ENCODE measurements around the gene ZNF322.

ZNF322 gene

DNA sequence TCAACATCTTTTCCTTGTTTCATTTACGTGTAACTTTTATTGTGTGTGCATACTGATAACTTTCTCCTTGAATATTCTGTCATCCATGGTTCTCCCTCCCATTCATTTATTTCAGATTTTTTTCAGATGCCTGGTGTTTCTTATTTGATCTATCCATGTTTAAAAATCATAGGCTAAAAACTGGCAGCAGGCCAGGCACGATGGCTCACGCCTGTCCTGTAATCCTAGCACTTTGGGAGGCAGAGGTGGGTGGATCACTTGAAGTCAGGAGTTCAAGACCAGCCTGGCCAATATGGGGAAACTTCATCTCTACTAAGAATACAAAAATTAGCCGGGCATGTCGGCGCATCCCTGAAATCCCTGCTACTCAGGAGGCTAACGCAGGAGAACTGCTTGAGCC is 31.7 kb downstream of the ZNF322 start:
- in situ Hi-C loops (cut with MboI; ENCODE audit: low pct_unique_long_range_greater_than_20kb, low sequenced_read_pairs, unreplicated experiment) = no loop called here
- TF ChIP-seq, protein P1, sequence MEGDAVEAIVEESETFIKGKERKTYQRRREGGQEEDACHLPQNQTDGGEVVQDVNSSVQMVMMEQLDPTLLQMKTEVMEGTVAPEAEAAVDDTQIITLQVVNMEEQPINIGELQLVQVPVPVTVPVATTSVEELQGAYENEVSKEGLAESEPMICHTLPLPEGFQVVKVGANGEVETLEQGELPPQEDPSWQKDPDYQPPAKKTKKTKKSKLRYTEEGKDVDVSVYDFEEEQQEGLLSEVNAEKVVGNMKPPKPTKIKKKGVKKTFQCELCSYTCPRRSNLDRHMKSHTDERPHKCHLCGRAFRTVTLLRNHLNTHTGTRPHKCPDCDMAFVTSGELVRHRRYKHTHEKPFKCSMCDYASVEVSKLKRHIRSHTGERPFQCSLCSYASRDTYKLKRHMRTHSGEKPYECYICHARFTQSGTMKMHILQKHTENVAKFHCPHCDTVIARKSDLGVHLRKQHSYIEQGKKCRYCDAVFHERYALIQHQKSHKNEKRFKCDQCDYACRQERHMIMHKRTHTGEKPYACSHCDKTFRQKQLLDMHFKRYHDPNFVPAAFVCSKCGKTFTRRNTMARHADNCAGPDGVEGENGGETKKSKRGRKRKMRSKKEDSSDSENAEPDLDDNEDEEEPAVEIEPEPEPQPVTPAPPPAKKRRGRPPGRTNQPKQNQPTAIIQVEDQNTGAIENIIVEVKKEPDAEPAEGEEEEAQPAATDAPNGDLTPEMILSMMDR (IDR thresholded peaks at IDR 0.05; ENCODE audit: extremely low read depth, insufficient read depth, missing control alignments) = no peak
- no peak for DNase-seq (ENCODE audit: low spot score)

DNA sequence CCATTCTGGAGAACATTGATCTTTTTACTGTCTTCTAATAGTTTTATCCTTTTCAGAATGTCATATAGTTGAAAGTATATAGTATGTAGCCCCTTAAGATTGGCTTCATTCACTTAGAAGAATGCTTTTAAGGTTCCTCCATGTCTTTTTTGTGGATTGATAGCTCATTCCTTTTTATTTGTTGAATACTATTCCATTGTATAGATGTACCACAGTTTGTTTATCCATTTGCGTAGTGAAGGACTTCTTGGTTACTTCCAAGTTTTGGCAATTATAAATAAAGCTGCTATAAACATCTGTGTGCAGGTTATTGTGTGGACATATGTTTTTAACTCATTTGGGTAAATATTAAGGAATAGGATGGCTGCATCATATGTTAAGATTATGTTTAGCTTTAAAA is 35.0 kb downstream of the ZNF322 start:
- TF ChIP-seq, protein P1 (IDR thresholded peaks at IDR 0.05; ENCODE audit: extremely low read depth, insufficient read depth, missing control alignments) = no peak
- DNase-seq (ENCODE audit: low spot score) = no peak
- in situ Hi-C loops (cut with MboI; ENCODE audit: low pct_unique_long_range_greater_than_20kb, low sequenced_read_pairs, unreplicated experiment) = no loop called here

DNA sequence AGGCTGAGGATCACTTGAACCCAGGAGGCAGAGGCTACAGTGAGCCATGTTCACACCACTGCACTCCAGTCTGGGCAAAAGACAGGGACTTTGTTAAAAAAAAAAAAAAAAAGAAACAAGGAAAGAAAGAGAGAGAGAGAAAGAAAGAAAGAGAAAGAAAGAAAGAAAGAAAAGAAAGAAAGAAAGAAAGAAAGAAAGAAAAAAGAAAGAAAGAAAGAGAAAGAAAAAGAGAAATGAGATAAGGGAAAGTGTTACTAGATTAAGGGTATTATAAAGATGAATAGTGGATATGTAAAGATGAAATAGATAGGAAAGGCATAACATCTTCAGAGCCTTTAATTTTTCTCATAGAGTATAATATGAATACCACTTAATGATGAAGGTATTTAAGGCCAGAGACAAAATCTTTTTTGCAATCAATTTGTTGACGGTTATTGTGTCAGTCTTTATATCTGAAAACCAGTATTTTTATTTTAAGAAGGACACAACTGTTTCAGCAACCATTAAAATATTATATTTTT is 36.1 kb downstream of the ZNF322 start:
- DNase-seq (ENCODE audit: low spot score) = no peak
- TF ChIP-seq, protein P1 (IDR thresholded peaks at IDR 0.05; ENCODE audit: extremely low read depth, insufficient read depth, missing control alignments) = no peak
- in situ Hi-C loops (cut with MboI; ENCODE audit: low pct_unique_long_range_greater_than_20kb, low sequenced_read_pairs, unreplicated experiment) = no loop called here

DNA sequence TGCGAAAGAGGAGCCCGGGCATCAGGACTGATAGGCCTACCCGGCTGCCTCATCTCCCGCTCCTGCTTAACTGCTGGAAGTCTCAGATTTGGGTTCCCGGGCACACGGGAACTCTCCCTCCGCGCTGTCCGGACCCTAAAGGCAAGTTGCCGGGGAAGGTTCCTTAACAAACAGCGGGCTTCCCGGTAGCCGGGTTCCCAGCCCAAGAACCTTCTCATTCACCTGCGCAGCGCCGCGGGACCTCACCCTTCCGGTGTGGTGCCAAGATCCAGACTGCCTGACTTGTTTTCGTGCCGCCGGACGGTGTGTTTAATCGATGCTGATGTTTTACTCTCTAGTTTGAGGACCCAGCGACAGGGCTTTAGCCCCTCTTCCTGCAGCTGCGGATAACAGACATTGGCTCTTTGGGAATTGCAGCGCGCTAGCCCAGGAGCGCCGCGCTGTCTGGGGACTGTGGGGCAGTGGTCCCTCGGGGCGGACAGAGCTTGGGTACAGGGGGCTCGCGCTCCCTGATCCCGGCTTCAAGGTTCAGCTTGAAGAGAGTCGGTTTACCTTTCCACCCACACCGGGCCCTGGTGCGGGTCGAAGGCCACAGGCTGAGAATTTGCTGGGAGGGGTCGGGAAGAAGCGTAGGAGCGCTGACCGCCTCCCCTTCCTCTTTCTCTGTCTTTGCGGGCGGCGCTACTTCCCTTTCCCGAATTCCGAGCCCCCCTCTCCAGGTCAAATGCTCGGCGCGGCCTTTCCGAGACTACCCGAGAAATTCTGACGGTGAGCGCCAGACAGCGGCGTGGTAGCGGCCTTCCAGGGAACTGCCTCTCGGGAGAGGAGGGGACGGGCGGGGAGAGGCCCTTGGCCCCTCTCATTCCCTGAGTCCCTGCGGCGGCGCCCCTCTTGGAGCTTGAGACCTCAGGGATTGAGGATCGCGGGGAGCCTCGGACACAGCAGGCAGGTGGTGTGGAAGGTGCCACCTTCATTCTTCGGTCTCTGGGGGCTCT is 45.6 kb downstream of the ZNF322 start:
- no peak for DNase-seq (ENCODE audit: low spot score)
- in situ Hi-C loops (cut with MboI; ENCODE audit: low pct_unique_long_range_greater_than_20kb, low sequenced_read_pairs, unreplicated experiment) = loop anchor here (10.0 kb wide), 1 partner anchor 471 kb away; no protein-coding TSS in a partner anchor
- TF ChIP-seq, protein P1 (IDR thresholded peaks at IDR 0.05; ENCODE audit: extremely low read depth, insufficient read depth, missing control alignments) = no peak

DNA sequence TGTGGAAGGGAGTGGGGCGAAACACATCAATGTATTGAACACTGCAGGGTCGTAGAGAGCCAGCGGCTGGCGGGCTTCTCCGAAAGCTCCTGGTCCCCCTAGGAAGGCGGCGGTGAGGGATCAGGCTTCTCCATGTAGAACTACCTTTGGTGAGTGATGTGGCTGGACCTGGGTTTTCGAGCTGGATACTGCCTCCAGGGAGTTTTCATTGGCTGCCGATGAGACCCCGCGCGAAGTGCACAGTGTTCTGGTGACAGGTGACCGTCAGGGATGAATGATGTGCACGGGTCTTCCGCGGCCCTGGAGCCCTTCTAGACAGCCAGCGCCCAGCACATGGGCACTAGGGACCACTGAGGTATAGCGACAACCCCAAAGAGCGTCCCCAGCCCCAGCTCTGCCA is 46.3 kb downstream of the ZNF322 start:
- no peak for DNase-seq (ENCODE audit: low spot score)
- in situ Hi-C loops (cut with MboI; ENCODE audit: low pct_unique_long_range_greater_than_20kb, low sequenced_read_pairs, unreplicated experiment) = loop anchor here (10.0 kb wide), 1 partner anchor 472 kb away; no protein-coding TSS in a partner anchor
- TF ChIP-seq, protein P1 (IDR thresholded peaks at IDR 0.05; ENCODE audit: extremely low read depth, insufficient read depth, missing control alignments) = no peak

DNA sequence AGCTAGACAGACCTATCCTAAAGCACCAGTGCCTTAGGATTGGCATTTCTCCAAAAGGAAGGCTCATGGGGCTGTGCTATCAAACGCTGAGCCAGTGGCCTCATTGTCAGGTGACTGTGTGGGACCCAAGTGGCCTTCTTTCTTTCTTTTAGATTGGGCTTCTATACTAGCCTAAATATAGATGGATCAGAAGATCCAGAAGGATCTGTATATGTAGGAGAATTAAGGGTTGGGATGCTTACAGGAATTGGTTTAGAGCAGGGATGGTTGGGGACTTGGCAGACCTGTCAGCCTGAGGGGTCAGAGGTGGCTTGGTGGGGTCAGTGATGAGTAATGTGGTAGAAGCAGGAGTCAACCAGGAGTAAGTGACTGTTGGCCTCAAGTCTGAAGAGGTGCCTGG is 47.9 kb downstream of the ZNF322 start:
- in situ Hi-C loops (cut with MboI; ENCODE audit: low pct_unique_long_range_greater_than_20kb, low sequenced_read_pairs, unreplicated experiment) = loop anchor here (10.0 kb wide), 1 partner anchor 473 kb away; no protein-coding TSS in a partner anchor
- DNase-seq (ENCODE audit: low spot score) = no peak
- TF ChIP-seq, protein P1 (IDR thresholded peaks at IDR 0.05; ENCODE audit: extremely low read depth, insufficient read depth, missing control alignments) = no peak

Measured in GM13977 (cell line).